Upper lobe of left lung (tissue), 6 donors: ENCODE data around the gene LARGE1. TPM values are rescaled to one million over a fixed set of nuclear protein-coding genes. Genes with fewer than 3 reads are reported as not detected.

Experiments used
- ATAC-seq, 2 donors: fragments of 200-7000 bp; cut with Tn5 transposase; one replicate each; pipeline ENCODE4 v1.9.1; 2022; ENCODE audit warnings: mild to moderate bottlenecking in 2 of 2, moderate library complexity in 2 of 2; ENCODE audit not compliant: low FRiP score in 2 of 2
- DNase-seq, 2 donors: peaks; one replicate each; pipeline ENCODE4 v3.0.0-alpha.2; 2019 to 2020
- H3K27ac ChIP-seq, 4 donors: fragments of 200-600 bp; sonication (generic); one replicate each; pipeline ENCODE4 v1.5.1; 2016 to 2019
- H3K27me3 ChIP-seq, 4 donors: fragments of 200-600 bp; sonication (generic); one replicate each; pipeline ENCODE4 v1.5.1; 2017 to 2019
- H3K36me3 ChIP-seq, 4 donors: fragments of 200-600 bp; sonication (generic); one replicate each; pipeline ENCODE4 v1.5.1; 2016 to 2019
- H3K4me1 ChIP-seq, 4 donors: fragments of 200-600 bp; sonication (generic); one replicate each; pipeline ENCODE4 v1.5.1; 2018 to 2019
- H3K4me3 ChIP-seq, 4 donors: fragments of 200-600 bp; sonication (generic); one replicate each; pipeline ENCODE4 v1.5.1; 2017 to 2019; ENCODE audit warnings: mild to moderate bottlenecking in 2 of 4, moderate library complexity in 1 of 4
- H3K9me3 ChIP-seq, 4 donors: fragments of 200-600 bp; sonication (generic); one replicate each; pipeline ENCODE4 v1.5.1; 2018 to 2019
- EP300 ChIP-seq, 4 donors: sonication (generic); formaldehyde crosslinking; IDR thresholded peaks; one replicate each; pipeline ENCODE4 v1.5.1; 2017; ENCODE audit warnings: antibody characterized with exemption in 4 of 4, control low read depth in 2 of 4
- POLR2A ChIP-seq, 4 donors: fragments of 450-650 bp; IDR thresholded peaks; one replicate each; pipeline ENCODE4 v1.5.1; 2016 to 2017; ENCODE audit warnings: antibody characterized with exemption in 4 of 4, mild to moderate bottlenecking in 2 of 4
- POLR2AphosphoS5 ChIP-seq, 2 donors: sonication (generic); formaldehyde crosslinking; IDR thresholded peaks; one replicate each; pipeline ENCODE4 v1.5.1; 2017; ENCODE audit warnings: antibody characterized with exemption in 2 of 2
- WGBS, 2 donors: methylation state at CpG; one replicate each; pipeline ENCODE4 v1.1.5; 2017 to 2018; 5-methylcytosine and 5-hydroxymethylcytosine counted together
- total RNA-seq, 6 donors: library from RNA; depleted of rRNA in 4 of 6; stranded (reverse); fragments of >200 nt in 4 of 6; gene quantifications; one replicate each; pipeline versions ENCODE4 v1.1.0 to v1.2.1, GENCODE V29; 2016 to 2021
- TF ChIP-seq, protein P1 (sequence below), 6 experiments: fragments of 450-650 bp in 4 of 6; fragments of 200-600 bp in 2 of 6; sonication (generic) in 2 of 6; IDR thresholded peaks; one replicate each; pipeline ENCODE4 v1.5.1; 2016 to 2019; ENCODE audit warnings: antibody characterized with exemption in 6 of 6
- donor health status: DM: no; HTN: no; CAD: no; lungs with moderate emphysema.
- donor health status: DM: no; HTN: yes; CAD: no; lungs with severe emphysema.

The LARGE1 gene
- total RNA-seq, 6 donors from 2014 or later = 14.0 to 56.6 (median 25.3) TPM

DNA sequence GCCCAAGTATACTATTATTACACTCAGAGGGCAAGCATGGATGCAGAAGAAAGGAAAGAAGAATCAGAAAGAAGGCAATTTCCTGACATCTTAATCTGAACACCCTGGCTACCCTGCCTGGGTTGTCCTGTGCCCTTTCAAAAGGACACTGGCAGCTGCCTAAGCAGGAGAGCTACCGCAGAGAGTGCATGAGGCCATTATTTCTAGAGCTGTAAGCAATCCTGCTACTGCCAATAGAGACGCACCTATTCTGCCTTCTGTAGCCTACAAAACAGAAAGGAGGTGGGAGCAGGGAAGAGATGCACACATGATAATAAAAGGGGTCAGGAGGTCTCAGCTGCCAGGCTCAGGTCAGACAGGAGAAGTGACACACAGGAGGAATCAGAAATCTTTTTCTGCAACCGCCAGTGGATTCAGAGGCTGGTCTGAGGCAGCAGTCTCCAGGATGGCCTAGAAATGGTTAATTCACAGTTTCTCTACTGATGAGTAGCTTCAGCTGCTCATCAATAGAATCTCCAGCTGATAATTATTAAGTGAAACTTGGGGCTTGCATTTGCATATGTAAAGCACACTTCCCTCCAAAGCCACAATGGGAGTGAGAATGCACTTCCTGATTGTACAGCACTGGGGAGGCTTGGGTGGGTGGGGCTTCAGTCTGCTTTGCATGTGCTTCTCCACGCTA lies 253.9 kb downstream of the LARGE1 start:
- Histone ChIP-seq H3K4me3 (no peak overlapping the region), H3K27me3 (no peaks in the 10 kb centered on the region), H3K27ac (no peak overlapping the region), H3K9me3 (no peaks in the 10 kb centered on the region), H3K36me3 (no peaks in the 10 kb centered on the region), H3K4me1 (peaks cover 0 to 14% (median 11%) of the 10 kb centered on the region in 4 donors)
- TF ChIP-seq EP300 (IDR thresholded peaks at IDR 0.05) (no peak), POLR2A (IDR thresholded peaks at IDR 0.05) (no peak), POLR2AphosphoS5 (IDR thresholded peaks at IDR 0.05) (no peak)
- TF ChIP-seq, protein P1, sequence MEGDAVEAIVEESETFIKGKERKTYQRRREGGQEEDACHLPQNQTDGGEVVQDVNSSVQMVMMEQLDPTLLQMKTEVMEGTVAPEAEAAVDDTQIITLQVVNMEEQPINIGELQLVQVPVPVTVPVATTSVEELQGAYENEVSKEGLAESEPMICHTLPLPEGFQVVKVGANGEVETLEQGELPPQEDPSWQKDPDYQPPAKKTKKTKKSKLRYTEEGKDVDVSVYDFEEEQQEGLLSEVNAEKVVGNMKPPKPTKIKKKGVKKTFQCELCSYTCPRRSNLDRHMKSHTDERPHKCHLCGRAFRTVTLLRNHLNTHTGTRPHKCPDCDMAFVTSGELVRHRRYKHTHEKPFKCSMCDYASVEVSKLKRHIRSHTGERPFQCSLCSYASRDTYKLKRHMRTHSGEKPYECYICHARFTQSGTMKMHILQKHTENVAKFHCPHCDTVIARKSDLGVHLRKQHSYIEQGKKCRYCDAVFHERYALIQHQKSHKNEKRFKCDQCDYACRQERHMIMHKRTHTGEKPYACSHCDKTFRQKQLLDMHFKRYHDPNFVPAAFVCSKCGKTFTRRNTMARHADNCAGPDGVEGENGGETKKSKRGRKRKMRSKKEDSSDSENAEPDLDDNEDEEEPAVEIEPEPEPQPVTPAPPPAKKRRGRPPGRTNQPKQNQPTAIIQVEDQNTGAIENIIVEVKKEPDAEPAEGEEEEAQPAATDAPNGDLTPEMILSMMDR (IDR thresholded peaks at IDR 0.05) = no peak
- WGBS, 2 donors = 71 to 80% methylated on average over 4 of the region's 4 CpGs
- ATAC-seq (no peak), DNase-seq (no peak)

DNA sequence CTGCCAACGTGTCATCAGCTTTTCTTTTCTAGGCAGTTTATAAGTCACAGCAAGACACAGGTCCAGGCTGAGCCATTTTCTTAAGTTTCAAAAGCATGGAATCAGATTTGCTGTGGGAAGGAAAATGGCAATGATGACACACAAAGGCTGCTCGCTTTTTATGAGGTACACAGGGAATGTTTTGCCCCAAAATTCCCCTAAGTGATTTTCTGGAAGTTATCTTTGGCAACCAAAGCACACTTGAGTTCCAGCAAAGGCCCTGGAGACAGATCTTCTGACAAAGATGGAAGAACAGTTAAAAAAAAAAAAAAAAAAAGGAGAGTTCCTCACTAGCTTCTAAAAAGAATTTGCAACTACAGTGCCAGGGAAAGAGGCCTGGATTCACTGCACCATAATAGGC lies 260.8 kb downstream of the LARGE1 start:
- 75 to 79% methylated on average over 2 of the region's 2 CpGs for WGBS, 2 donors
- H3K27ac ChIP-seq = peak overlapping the region in 2 of 4 donors; percentile 11 to 45
- no peak for DNase-seq
- no peaks in the 10 kb centered on the region for H3K9me3 ChIP-seq
- TF ChIP-seq POLR2A (IDR thresholded peaks at IDR 0.05) = no peak
- TF ChIP-seq POLR2AphosphoS5 (IDR thresholded peaks at IDR 0.05) = no peak
- TF ChIP-seq, protein P1 (IDR thresholded peaks at IDR 0.05) = no peak
- no peak for TF ChIP-seq EP300 (IDR thresholded peaks at IDR 0.05)
- peaks cover 0 to 9% (median 4%) of the 10 kb centered on the region in 4 donors for H3K4me1 ChIP-seq
- H3K27me3 ChIP-seq = no peaks in the 10 kb centered on the region
- no peaks in the 10 kb centered on the region for H3K36me3 ChIP-seq
- ATAC-seq = peak in 1 of 2 donors; percentile 46
- no peak overlapping the region for H3K4me3 ChIP-seq

DNA sequence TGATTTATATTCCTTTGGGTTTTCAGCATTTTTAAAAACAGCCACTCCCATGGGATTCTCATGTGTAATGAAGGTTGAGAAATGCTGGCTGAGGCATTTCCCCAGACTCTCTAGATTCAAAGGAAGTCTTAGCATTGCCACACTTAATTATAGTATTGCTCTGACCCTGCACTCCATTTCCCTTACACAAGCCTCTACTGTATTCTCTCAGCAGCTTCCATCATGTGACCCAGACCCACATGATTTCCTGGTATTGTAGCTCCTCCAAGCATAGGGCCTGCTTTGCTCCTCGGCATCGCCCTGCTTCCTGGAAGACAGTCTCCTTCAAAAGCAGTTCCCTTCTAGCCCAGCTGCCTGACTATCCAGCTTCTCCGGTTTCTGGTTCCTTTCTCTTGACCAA lies 261.5 kb downstream of the LARGE1 start:
- H3K27ac ChIP-seq = peak overlapping the region in 3 of 4 donors; percentile 9 to 45 (median 11)
- TF ChIP-seq EP300 (IDR thresholded peaks at IDR 0.05) = peak in 1 of 4 donors; percentile 6
- TF ChIP-seq POLR2AphosphoS5 (IDR thresholded peaks at IDR 0.05) = peak; percentile 33 to 68
- no peak for TF ChIP-seq POLR2A (IDR thresholded peaks at IDR 0.05)
- no peaks in the 10 kb centered on the region for H3K9me3 ChIP-seq
- 22 to 35% methylated on average over 3 of the region's 3 CpGs for WGBS, 2 donors
- no peaks in the 10 kb centered on the region for H3K36me3 ChIP-seq
- peak; percentile 63 to 71 for ATAC-seq
- no peak overlapping the region for H3K4me3 ChIP-seq
- DNase-seq = peak in 1 of 2 donors; percentile 31
- H3K27me3 ChIP-seq = no peaks in the 10 kb centered on the region
- H3K4me1 ChIP-seq = peaks cover 0 to 9% (median 4%) of the 10 kb centered on the region in 4 donors

DNA sequence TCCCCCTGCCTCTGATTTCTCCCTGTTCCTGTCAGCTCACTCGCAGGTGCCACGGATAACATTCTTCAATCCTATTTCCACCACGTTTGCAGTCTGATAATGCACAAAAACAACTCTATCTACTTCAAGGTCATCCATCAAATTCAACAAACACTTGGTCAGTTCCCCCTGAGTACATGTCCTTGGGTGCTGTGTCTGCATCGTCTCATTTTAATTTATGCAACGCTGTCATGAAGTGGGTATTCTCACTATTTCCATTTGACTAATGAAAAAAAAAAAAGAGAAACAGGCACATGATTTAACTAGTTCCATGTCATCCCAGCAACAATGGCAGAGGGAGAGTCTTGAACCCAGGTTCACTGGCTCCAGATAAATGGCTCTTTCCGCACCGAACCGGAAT lies 262.6 kb downstream of the LARGE1 start:
- TF ChIP-seq, protein P1 (IDR thresholded peaks at IDR 0.05) = no peak
- TF ChIP-seq POLR2AphosphoS5 (IDR thresholded peaks at IDR 0.05) (no peak), EP300 (IDR thresholded peaks at IDR 0.05) (no peak), POLR2A (IDR thresholded peaks at IDR 0.05) (no peak)
- no peak overlapping the region for H3K27ac ChIP-seq
- H3K4me3 ChIP-seq = no peak overlapping the region
- DNase-seq (no peak), ATAC-seq (no peak)
- peaks cover 0 to 9% (median 4%) of the 10 kb centered on the region in 4 donors for H3K4me1 ChIP-seq
- H3K27me3 ChIP-seq = no peaks in the 10 kb centered on the region
- 75 to 82% methylated on average over 8 of the region's 8 CpGs for WGBS, 2 donors
- H3K9me3 ChIP-seq = no peaks in the 10 kb centered on the region
- no peaks in the 10 kb centered on the region for H3K36me3 ChIP-seq

DNA sequence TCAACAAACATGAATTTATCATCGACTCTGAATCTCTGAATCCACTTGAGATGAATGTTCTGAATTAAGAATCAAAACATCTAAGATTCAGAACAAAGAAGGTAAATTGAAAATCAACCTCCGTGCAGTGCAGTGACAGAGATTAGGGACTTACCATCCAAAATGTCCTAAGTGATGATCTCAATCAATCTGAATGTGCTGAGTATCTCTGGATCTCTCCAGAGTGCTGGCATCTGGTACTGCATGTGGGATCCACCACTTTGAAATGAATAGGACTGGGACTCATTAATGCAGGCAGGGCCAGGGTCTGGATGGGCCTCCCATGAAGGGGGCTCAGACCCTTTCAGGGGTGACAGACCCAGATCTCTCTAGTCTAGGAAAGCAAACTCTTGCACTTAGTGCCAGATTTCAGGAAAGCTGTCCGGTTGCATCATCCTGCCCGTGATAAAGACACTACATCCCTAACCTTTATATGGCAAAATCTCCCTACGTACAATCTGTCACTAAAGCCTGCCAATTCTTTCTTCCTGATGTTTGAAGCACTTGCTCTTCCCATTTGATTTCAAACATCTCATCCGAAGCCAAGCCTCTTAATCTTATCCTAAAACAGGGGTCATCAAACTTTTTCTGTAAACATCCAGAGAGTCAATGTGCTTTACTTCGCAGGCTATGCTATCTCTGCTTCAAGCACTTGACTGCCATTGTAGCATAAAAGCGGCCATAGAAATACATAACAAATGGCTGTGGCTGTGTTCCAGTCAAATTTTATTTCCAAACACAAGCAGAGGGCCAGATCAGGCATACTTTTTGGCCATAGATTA lies 263.3 kb downstream of the LARGE1 start:
- no peak for DNase-seq
- ATAC-seq = no peak
- H3K4me3 ChIP-seq = no peak overlapping the region
- H3K9me3 ChIP-seq = no peaks in the 10 kb centered on the region
- no peaks in the 10 kb centered on the region for H3K36me3 ChIP-seq
- H3K4me1 ChIP-seq = peaks cover 0 to 9% (median 4%) of the 10 kb centered on the region in 4 donors
- 64 to 77% methylated on average over 8 of the region's 8 CpGs for WGBS, 2 donors
- TF ChIP-seq EP300 (IDR thresholded peaks at IDR 0.05) = no peak
- TF ChIP-seq, protein P1 (IDR thresholded peaks at IDR 0.05) = no peak
- TF ChIP-seq POLR2A (IDR thresholded peaks at IDR 0.05) = no peak
- TF ChIP-seq POLR2AphosphoS5 (IDR thresholded peaks at IDR 0.05) = no peak
- H3K27ac ChIP-seq = no peak overlapping the region
- H3K27me3 ChIP-seq = no peaks in the 10 kb centered on the region
